Right cardiac atrium (tissue), 5 donors: ENCODE measurements around the gene PSMB7. TPM values are rescaled to one million over a fixed set of nuclear protein-coding genes. Genes with fewer than 3 reads are reported as not detected.
A peak's percentile ranks its signal among the peaks of the same experiment; 100 is the strongest.

Source experiments
- ATAC-seq, 2 donors: fragments of 200-7000 bp; cut with Tn5 transposase; one replicate each; pipeline versions ENCODE4 v1.8.0 to v1.9.1; 2020; ENCODE audit warnings: moderate library complexity in 2 of 2, mild to moderate bottlenecking in 1 of 2
- DNase-seq, 3 donors: peaks; one replicate each; pipeline ENCODE4 v3.0.0-alpha.2; 2020
- H3K27ac ChIP-seq: one replicate; pipeline ENCODE4 v1.5.1; 2013; ENCODE audit warnings: mild to moderate bottlenecking, low read length, control low read depth, moderate library complexity
- H3K27me3 ChIP-seq: one replicate; pipeline ENCODE4 v1.6.1; 2013; ENCODE audit not compliant: control insufficient read depth, insufficient read depth
- H3K4me1 ChIP-seq: one replicate; pipeline ENCODE4 v1.6.1; 2013; ENCODE audit warnings: low read length; ENCODE audit not compliant: control insufficient read depth, insufficient read depth
- H3K4me3 ChIP-seq: one replicate; pipeline ENCODE4 v1.5.1; 2013; ENCODE audit warnings: low read length, control low read depth
- H3K9me3 ChIP-seq: one replicate; pipeline ENCODE4 v1.6.1; 2013; ENCODE audit warnings: low read length; ENCODE audit not compliant: control insufficient read depth
- WGBS: extraction: QIAGEN DNeasy Blood & Tissue Kit; methylation state at CpG from one replicate; pipeline ENCODE4 v1.1.7; 2013; 5-methylcytosine and 5-hydroxymethylcytosine counted together
- intact Hi-C, 4 donors: fragments of 100-400 bp; cut with DNase I; formaldehyde crosslinking; loops; one replicate each; pipeline versions ENCODE4 v1.11.0 to v1.14.0; 2022 to 2023
- polyA plus RNA-seq: library from polyadenylated mRNA; stranded (reverse); fragments of 200-250 nt; gene quantifications from one replicate; pipeline ENCODE4 v1.2.3, GENCODE V29; 2013
- total RNA-seq, 4 donors: library from RNA; stranded (reverse); fragmentation: NEBNext Ultra II Directional; extraction: Animal tissue kit (Norgen Biotek cat#: 25700); gene quantifications; one replicate each; pipeline ENCODE4 v1.2.1, GENCODE V29; 2021
- donor health status: healthy with polysubstance abuse.
- donor health status: DM: no; HTN: yes; CAD: no.
- donor health status: DM: no; HTN: no; CAD: no.
- donor health status: DM: no; HTN: yes; CAD: no; lungs with severe emphysema.
- donor health status: DM: yes; HTN: yes; CAD: no.

PSMB7 gene
- total and polyA plus RNA-seq, 5 donors = 130 to 203 (median 138) TPM

- Histone ChIP-seq H3K27me3 (no peaks in the 10 kb centered on the region), H3K9me3 (no peaks in the 10 kb centered on the region), H3K4me3 (no peak overlapping the region), H3K4me1 (peaks cover 11% of the 10 kb centered on the region), H3K27ac (no peak overlapping the region)
- ATAC-seq (no peak), DNase-seq (peak in 1 of 3 donors; percentile 35)
- 79% methylated on average over 12 of the region's 12 CpGs for WGBS
- intact Hi-C loops = no loop called here
Observed at GRCh38 chr9:124392254-124392870, 22.9 kb downstream of the PSMB7 start.

- H3K27ac ChIP-seq = no peak overlapping the region
- H3K4me1 ChIP-seq = peaks cover 11% of the 10 kb centered on the region
- H3K4me3 ChIP-seq = no peak overlapping the region
- no peak for DNase-seq
- no peaks in the 10 kb centered on the region for H3K27me3 ChIP-seq
- intact Hi-C loops = no loop called here
- ATAC-seq = no peak
- WGBS = 58% methylated on average over 9 of the region's 9 CpGs
- no peaks in the 10 kb centered on the region for H3K9me3 ChIP-seq
Observed at GRCh38 chr9:124390794-124391658, 24.2 kb downstream of the PSMB7 start.

- peaks cover 11% of the 10 kb centered on the region for H3K4me1 ChIP-seq
- intact Hi-C loops = no loop called here
- ATAC-seq = peak in 1 of 2 donors; percentile 16
Observed at GRCh38 chr9:124389146-124389939, 25.9 kb downstream of the PSMB7 start.

GRCh38 chr9:124388275-124389048 lies 26.8 kb downstream of the PSMB7 start:
- 84% methylated on average over 12 of the region's 12 CpGs for WGBS
- H3K27ac ChIP-seq = no peak overlapping the region
- no peak overlapping the region for H3K4me3 ChIP-seq
- H3K4me1 ChIP-seq = peaks cover 11% of the 10 kb centered on the region
- H3K27me3 ChIP-seq = no peaks in the 10 kb centered on the region
- DNase-seq = no peak
- ATAC-seq = peak in 1 of 2 donors; percentile 22
- H3K9me3 ChIP-seq = no peaks in the 10 kb centered on the region
- intact Hi-C loops = no loop called here

More at GRCh38 chr9:124389146-124389939, 25.9 kb downstream of the PSMB7 start:
- H3K27me3 ChIP-seq = no peaks in the 10 kb centered on the region
- DNase-seq = no peak
- H3K9me3 ChIP-seq = no peaks in the 10 kb centered on the region
- H3K4me3 ChIP-seq = no peak overlapping the region
- no peak overlapping the region for H3K27ac ChIP-seq
- WGBS = 71% methylated on average over 7 of the region's 7 CpGs

GRCh38 chr9:124386201-124386600 lies 29.0 kb downstream of the PSMB7 start:
- no peak for ATAC-seq
- no peak overlapping the region for H3K27ac ChIP-seq

GRCh38 chr9:124385623-124386022 lies 29.6 kb downstream of the PSMB7 start:
- H3K27me3 ChIP-seq = no peaks in the 10 kb centered on the region
- no peaks in the 10 kb centered on the region for H3K9me3 ChIP-seq
- intact Hi-C loops = no loop called here
- DNase-seq (no peak), ATAC-seq (no peak)
- H3K4me3 ChIP-seq = no peak overlapping the region
- no peak overlapping the region for H3K27ac ChIP-seq
- WGBS = 90% methylated on average over 7 of the region's 7 CpGs
- H3K4me1 ChIP-seq = peaks cover 2% of the 10 kb centered on the region

More at GRCh38 chr9:124386201-124386600, 29.0 kb downstream of the PSMB7 start:
- 88% methylated on average over 3 of the region's 3 CpGs for WGBS
- DNase-seq = no peak
- H3K4me3 ChIP-seq = no peak overlapping the region
- peaks cover 6% of the 10 kb centered on the region for H3K4me1 ChIP-seq
- H3K9me3 ChIP-seq = no peaks in the 10 kb centered on the region
- intact Hi-C loops = no loop called here
- H3K27me3 ChIP-seq = no peaks in the 10 kb centered on the region

GRCh38 chr9:124384846-124385245 lies 30.4 kb downstream of the PSMB7 start:
- WGBS = 80% methylated on average over 5 of the region's 5 CpGs
- Histone ChIP-seq H3K4me1 (peaks cover 2% of the 10 kb centered on the region), H3K27me3 (no peaks in the 10 kb centered on the region), H3K9me3 (no peaks in the 10 kb centered on the region), H3K27ac (no peak overlapping the region), H3K4me3 (no peak overlapping the region)
- intact Hi-C loops = no loop called here
- no peak for DNase-seq
- ATAC-seq = no peak

- Histone ChIP-seq H3K27ac (no peak overlapping the region), H3K9me3 (no peaks in the 10 kb centered on the region), H3K4me1 (peaks cover 2% of the 10 kb centered on the region), H3K27me3 (no peaks in the 10 kb centered on the region), H3K4me3 (no peak overlapping the region)
- ATAC-seq (no peak), DNase-seq (no peak)
- intact Hi-C loops = no loop called here
- WGBS = 88% methylated on average over 7 of the region's 7 CpGs
Observed at GRCh38 chr9:124384210-124384609, 31.0 kb downstream of the PSMB7 start.

- intact Hi-C loops = no loop called here
- no peak overlapping the region for H3K27ac ChIP-seq
- 70% methylated on average over 4 of the region's 4 CpGs for WGBS
- ATAC-seq = peak in 1 of 2 donors; percentile 54
- no peaks in the 10 kb centered on the region for H3K27me3 ChIP-seq
- no peaks in the 10 kb centered on the region for H3K9me3 ChIP-seq
- no peak for DNase-seq
- H3K4me3 ChIP-seq = no peak overlapping the region
- H3K4me1 ChIP-seq = peaks cover 4% of the 10 kb centered on the region
Observed at GRCh38 chr9:124381170-124381945, 33.9 kb downstream of the PSMB7 start.
